Ramos (cell line): ENCODE data around the gene P4HB.

ENCODE experiments used
- in situ Hi-C: fragments of 300-500 bp; cut with MboI; formaldehyde crosslinking; loops from one replicate; pipeline ENCODE4 v1.14.3; 2022; ENCODE audit warnings: low sequenced_read_pairs; ENCODE audit not compliant: unreplicated experiment

P4HB gene

DNA sequence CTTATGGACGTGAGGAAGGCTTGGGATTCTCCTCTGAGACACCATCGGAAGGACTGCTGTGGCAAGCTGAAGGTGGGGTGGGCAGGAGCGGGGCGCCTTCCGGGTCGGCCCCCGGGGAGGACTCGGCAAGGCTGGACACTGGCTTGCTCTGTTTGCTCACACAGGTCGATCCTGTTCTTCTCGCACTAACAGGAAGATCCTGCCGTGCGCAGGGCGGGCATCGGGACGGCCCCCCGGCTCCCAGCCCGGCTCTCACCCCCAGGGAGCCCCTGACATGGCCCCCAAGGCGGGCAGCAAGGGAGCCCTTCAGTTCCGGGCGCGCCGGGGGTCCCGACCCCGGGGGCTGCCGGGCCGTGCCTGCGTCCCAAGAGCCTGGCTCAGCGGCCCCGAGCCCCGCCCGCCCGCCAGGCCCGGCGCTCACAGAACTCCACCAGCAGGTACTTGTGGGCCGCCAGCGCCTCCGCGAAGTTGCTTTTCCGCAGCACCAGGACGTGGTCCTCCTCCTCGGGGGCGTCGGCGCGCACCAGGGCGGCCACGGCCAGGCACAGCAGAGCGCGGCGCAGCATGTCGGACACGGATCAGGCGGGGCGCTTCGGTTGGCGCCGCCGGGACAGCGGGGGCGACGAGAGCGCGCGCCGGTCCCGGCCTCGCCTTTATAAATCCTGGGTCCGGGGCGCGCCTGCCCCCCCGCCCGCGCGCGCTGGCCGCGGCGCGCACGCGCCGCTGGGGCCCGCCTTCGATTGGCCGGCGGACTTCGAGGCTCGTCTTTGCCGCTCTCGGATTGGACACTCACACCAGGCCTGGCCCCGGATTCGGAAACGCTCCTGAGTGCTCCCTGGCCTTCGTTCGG lies at the start of gene P4HB:
Gene P4HB, minus strand, starts transcription at position 630 of the 850 bp plus-strand sequence. Its CDS starts 64 bp downstream, at position 566.
- in situ Hi-C loops = no loop called here

GRCh38 chr17:81909231-81909630 lies 48.9 kb upstream of the P4HB start:
- in situ Hi-C loops = no loop called here

GRCh38 chr17:81908793-81909192 lies 48.5 kb upstream of the P4HB start:
- in situ Hi-C loops = no loop called here

- in situ Hi-C loops = no loop called here
Measured at GRCh38 chr17:81907219-81908145, 47.1 kb upstream of the P4HB start.

- in situ Hi-C loops = no loop called here
Measured at GRCh38 chr17:81906476-81907218, 46.3 kb upstream of the P4HB start.

- in situ Hi-C loops = no loop called here
Measured at GRCh38 chr17:81905993-81906392, 45.7 kb upstream of the P4HB start.

DNA sequence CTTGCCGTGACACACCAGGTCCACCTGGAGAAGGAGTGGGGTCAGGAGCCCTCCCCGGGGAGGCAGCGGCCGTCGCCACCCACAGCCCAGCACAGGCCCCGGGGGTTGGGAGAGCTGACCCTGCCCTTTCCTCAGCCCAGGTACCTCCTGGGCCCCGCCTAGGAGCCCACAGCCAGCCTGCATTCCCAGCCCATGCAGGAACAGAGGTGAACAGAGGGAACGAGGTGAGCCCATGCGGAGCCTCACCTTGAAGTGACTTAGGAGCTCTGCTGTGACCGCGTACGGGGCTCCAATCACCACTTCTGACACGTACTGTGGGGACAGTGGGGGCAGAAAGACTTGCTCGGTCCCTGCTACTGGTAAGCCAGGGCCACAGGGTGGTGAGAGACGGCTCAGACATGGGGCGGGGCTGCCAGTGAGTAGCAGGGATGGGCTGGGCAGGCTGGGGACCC lies 45.1 kb upstream of the P4HB start:
- in situ Hi-C loops = no loop called here

- in situ Hi-C loops = no loop called here
Measured at GRCh38 chr17:81904600-81905423, 44.5 kb upstream of the P4HB start.

GRCh38 chr17:81903896-81904599 lies 43.7 kb upstream of the P4HB start:
- in situ Hi-C loops = no loop called here

DNA sequence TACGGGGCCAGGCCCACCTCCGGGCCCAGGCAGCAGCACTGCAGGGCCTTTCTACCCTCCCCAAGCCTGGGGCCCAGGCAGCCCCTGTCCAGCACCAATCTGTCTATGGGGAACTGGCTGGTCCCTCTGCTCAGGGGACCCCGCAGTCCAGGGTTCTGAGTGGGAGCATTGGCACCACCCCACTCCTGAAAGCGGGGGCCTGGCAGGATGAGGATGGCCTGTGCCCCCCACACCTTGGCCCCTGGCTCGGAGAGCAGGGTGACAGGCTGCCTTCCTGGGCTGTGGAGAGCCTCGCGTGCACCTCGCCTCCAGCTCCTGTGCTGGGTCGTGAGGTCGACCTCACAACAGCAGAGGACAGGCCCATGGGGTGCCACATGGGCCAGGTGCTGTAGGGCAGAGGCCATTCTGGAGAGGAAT lies 43.1 kb upstream of the P4HB start:
- in situ Hi-C loops = no loop called here

DNA sequence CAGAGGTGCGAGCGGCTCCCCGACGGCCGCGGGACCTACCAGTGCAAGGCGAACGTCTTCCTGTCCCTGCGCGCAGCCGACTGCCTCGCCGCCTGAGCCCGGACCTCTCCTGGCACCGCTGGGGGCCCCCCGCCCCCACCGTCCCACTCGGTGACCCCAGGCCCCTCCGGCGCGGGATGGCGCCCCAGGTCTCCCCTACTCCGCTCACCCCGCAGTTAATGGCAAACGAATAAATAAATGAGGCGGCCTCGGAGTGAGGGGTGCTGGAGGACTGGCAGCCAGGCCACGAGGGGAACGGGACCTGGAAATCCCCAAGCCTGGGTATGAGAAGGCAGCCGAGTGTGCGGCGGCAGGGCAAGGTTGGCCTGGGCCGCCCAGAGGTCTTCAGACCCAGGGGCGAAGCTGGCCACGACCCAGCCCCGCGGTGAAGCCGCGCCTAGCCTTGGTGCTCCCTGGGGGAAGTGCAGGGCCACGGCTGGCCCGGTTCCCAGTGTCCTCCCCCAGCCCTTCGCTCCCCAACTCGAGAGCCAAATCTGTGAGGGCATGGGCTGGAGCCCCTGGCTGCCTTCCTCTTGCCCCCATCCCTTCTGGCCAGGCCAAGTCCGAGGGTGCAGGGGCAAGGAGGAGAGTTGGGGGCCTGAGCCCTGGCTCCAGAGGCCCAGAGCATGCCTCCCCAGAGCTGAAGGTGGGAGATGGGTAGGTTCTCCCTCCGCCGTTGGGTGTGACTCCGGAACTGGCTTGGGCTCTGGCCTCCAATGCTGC lies 42.5 kb upstream of the P4HB start:
- in situ Hi-C loops = no loop called here

DNA sequence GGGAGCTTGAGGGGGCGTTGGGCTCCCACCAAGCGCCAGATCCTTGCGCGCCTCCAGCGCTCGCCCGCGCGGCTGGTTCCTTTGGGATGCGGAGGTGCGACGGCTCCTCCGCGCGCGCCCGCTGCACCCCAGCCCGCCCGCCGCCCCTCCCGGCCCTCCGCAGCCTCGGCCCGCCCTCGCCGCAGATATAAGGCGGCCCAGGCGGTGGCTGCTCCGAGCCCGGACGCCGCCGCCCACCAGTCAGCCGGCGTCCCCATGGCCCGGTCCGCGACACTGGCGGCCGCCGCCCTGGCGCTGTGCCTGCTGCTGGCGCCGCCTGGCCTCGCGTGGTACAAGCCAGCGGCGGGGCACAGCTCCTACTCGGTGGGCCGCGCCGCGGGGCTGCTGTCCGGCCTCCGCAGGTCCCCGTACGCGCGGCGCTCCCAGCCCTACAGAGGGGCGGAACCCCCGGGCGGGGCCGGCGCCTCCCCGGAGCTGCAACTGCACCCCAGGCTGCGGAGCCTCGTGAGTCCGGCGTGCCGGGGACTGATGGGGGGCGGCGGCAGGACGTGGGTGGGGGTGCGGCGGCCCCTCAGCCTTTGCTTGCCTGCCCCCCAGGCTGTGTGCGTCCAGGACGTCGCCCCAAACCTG lies 41.8 kb upstream of the P4HB start, which contains the start of gene NPB:
Gene NPB, plus strand, starts transcription at position 216 of the 630 bp plus-strand sequence. Its CDS starts 40 bp downstream, at position 256.
- in situ Hi-C loops = no loop called here

GRCh38 chr17:81901167-81902022 lies 41.1 kb upstream of the P4HB start:
- in situ Hi-C loops = no loop called here

DNA sequence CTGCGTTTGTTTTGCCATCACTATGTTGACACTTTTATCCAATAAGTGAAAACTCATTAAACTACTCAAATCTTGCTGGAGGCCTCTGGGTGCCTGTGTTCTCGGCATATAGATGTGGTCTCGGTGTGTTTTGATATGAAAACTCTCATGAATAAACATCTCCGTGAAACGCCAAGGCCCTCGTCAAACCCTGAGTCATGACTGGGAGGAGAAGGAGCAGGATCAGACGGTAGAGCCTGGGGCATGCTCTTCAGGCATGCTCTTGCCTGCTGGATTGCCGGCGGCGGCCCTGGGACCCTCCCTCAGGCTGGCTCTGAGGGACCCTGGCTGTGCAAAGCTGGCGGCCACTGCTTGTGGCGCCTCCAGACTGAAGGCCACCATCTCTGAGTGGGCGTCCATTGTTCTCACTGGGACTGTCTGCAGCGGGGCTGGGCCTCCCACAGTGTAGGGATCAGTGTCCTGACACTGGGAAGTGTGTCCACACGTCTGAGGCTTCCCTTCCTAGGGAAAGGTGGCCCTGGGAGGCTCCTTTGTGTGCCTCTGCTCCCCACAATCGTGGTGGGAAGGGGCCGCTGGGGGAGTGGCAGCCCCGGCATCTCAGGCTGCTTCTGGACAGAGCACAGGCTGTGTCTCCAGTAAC lies 40.0 kb upstream of the P4HB start:
- in situ Hi-C loops = no loop called here

GRCh38 chr17:81899514-81900166 lies 39.3 kb upstream of the P4HB start:
- in situ Hi-C loops = no loop called here

- in situ Hi-C loops = no loop called here
Measured at GRCh38 chr17:81898885-81899284, 38.5 kb upstream of the P4HB start.
